Brain microvascular endothelial cell (primary cell): ENCODE data around the gene CLMP.
"Not testable (repeated sequence)": the region's sequence is repeated elsewhere in the genome, so short reads cannot be mapped to it uniquely, and the experiment has no call there.

Source experiments
- DNase-seq: peaks from one replicate; pipeline ENCODE4 v3.0.0-alpha.2; 2020
- H3K27ac ChIP-seq: fragments of 250-450 bp; sonication (Bioruptor Pico); 2 replicates; pipeline ENCODE4 v1.5.1; 2020; ENCODE audit warnings: mild to moderate bottlenecking, moderate library complexity
- H3K27me3 ChIP-seq: fragments of 250-450 bp; sonication (Bioruptor Pico); replicated peaks from 2 replicates; pipeline ENCODE4 v1.5.1; 2020; ENCODE audit warnings: mild to moderate bottlenecking
- H3K36me3 ChIP-seq: fragments of 250-450 bp; sonication (Bioruptor Pico); replicated peaks from 2 replicates; pipeline ENCODE4 v1.5.1; 2020; ENCODE audit warnings: mild to moderate bottlenecking
- H3K4me3 ChIP-seq: 2 replicates; pipeline ENCODE4 v1.5.1; 2011; ENCODE audit warnings: low read depth, mild to moderate bottlenecking, control low read depth, low read length, moderate library complexity
- CTCF ChIP-seq: IDR thresholded peaks from 2 replicates; pipeline ENCODE4 v1.5.1; 2011; ENCODE audit warnings: low read depth, mild to moderate bottlenecking, moderate library complexity, low read length, control low read depth, inconsistent platforms; ENCODE audit errors: missing control alignments
- in situ Hi-C: cut with HindIII; loops from 2 replicates; pipeline ENCODE4 v1.10.0; 2017; ENCODE audit warnings: low sequenced_read_pairs, low pct_ligation_motif_present

CLMP gene

GRCh38 chr11:123161376-123162030, 33.5 kb downstream of the CLMP start:
- Histone ChIP-seq H3K27me3 (no peaks in the 10 kb centered on the region), H3K36me3 (no peaks in the 10 kb centered on the region), H3K4me3 (no peak overlapping the region), H3K27ac (no peak overlapping the region)
- in situ Hi-C loops: no loop called here
- TF ChIP-seq CTCF: no peak
- DNase-seq: no peak

- Histone ChIP-seq H3K27me3 (no peaks in the 10 kb centered on the region), H3K4me3 (no peak overlapping the region), H3K36me3 (no peaks in the 10 kb centered on the region), H3K27ac (no peak overlapping the region)
- in situ Hi-C loops: no loop called here
- no peak for TF ChIP-seq CTCF
- no peak for DNase-seq
These were observed 35.7 kb downstream of the CLMP start for GRCh38 chr11:123159183-123159857.

- no peak for TF ChIP-seq CTCF
- no peaks in the 10 kb centered on the region for H3K36me3 ChIP-seq
- H3K4me3 ChIP-seq: no peak overlapping the region
- in situ Hi-C loops: no loop called here
- no peak overlapping the region for H3K27ac ChIP-seq
- no peak for DNase-seq
- H3K27me3 ChIP-seq: no peaks in the 10 kb centered on the region
These were observed 36.7 kb downstream of the CLMP start for GRCh38 chr11:123158033-123159003.

- H3K27ac ChIP-seq: no peak overlapping the region
- no peak overlapping the region for H3K4me3 ChIP-seq
- no peak for TF ChIP-seq CTCF
- H3K27me3 ChIP-seq: no peaks in the 10 kb centered on the region
- H3K36me3 ChIP-seq: no peaks in the 10 kb centered on the region
- in situ Hi-C loops: no loop called here
- DNase-seq: no peak
These were observed 42.1 kb downstream of the CLMP start for GRCh38 chr11:123152951-123153350.

- H3K36me3 ChIP-seq, H3K27ac ChIP-seq, H3K27me3 ChIP-seq, DNase-seq, in situ Hi-C loops, H3K4me3 ChIP-seq: not testable (repeated sequence)
These were observed 42.7 kb downstream of the CLMP start for GRCh38 chr11:123152346-123152745.

- Histone ChIP-seq H3K4me3 (no peak overlapping the region), H3K36me3 (no peaks in the 10 kb centered on the region), H3K27me3 (no peaks in the 10 kb centered on the region), H3K27ac (no peak overlapping the region)
- in situ Hi-C loops: no loop called here
- no peak for DNase-seq
- TF ChIP-seq CTCF: no peak
These were observed 43.3 kb downstream of the CLMP start for GRCh38 chr11:123151796-123152195.
